ENCODE data around the gene RASSF7. TPM values are rescaled to one million over a fixed set of nuclear protein-coding genes. Genes with fewer than 3 reads are reported as not detected.
A peak's percentile ranks its signal among the peaks of the same experiment; 100 is the strongest.

The RASSF7 gene
- total RNA-seq (2013; cell fraction: nucleolus; rRNA removed), result 12.2 and 18.6 TPM in 2 replicates
- total RNA-seq (2014; rRNA removed) (17.8 and 19.0 TPM in 2 replicates), total RNA-seq (2014; rRNA removed; fragmentation: Illumina TruSeq; extraction: Trizol) (2.8 and 3.0 TPM in 2 replicates), total RNA-seq (2021) (15.1 and 16.8 TPM in 2 replicates), polyA plus RNA-seq (2011; rRNA removed) (3.4 and 9.6 TPM in 2 replicates), polyA plus RNA-seq (2014; fragmentation: Illumina TruSeq; extraction: Trizol) (0.16 and 1.1 TPM in 2 replicates), polyA plus RNA-seq (2014; fragmentation: Nextera tagmentation; extraction: Ambion mirVana) (1 to 10 TPM in 1 of 2 experiments, under 1 TPM in 1; 0.39 to 1.0 TPM), polyA plus RNA-seq (2014; rRNA removed) (21.0 and 26.4 TPM in 2 replicates), polyA plus RNA-seq (2016; fragmentation: Nextera tagmentation; extraction: Ambion mirVana) (10 to 100 TPM; 22.2 to 29.7 TPM), polyA minus RNA-seq (2011; rRNA and poly(A)+ RNA removed) (2.3 and 7.4 TPM in 2 replicates), Bru-seq, nascent RNA (percentile 42 among the genes with signal in this experiment), BruChase-seq, experiment 1, labeled RNA remaining after a 6-hour chase (percentile 44 among the genes with signal in this experiment), BruChase-seq, experiment 2, labeled RNA remaining after a 2-hour chase (percentile 45 among the genes with signal in this experiment)
- 2.7 TPM for polyA plus RNA-seq (2011; ENCODE audit: low read depth)
- 17.5 and 28.1 TPM in 2 replicates for polyA plus RNA-seq (2011; cell fraction: cytosol; rRNA removed)
- 69.5 and 70.3 TPM in 2 replicates for polyA plus RNA-seq (2011; cell fraction: nucleus; rRNA removed)
- polyA plus RNA-seq (2012), result 12.6 and 15.4 TPM in 2 replicates
- 3.2 and 8.7 TPM in 2 replicates for polyA minus RNA-seq (2011; cell fraction: cytosol; rRNA and poly(A)+ RNA removed)
- polyA minus RNA-seq (2011; cell fraction: nucleus; rRNA and poly(A)+ RNA removed), result 8.1 and 14.3 TPM in 2 replicates
- long read RNA-seq, experiment 1, transcript RASSF7-201 (4 exons, 1,731 nt), result major isoform, 11 of 24 reads
- long read RNA-seq, experiment 1, partial matches to known transcripts, result 3 of 24 reads
- long read RNA-seq, experiment 1, other reads (novel, unspliced or antisense), result 10 of 24 reads
- long read RNA-seq, experiment 2, partial matches to known transcripts, result 0 of 3 reads
- long read RNA-seq, experiment 2, other reads (novel, unspliced or antisense), result 2 of 3 reads

DNA sequence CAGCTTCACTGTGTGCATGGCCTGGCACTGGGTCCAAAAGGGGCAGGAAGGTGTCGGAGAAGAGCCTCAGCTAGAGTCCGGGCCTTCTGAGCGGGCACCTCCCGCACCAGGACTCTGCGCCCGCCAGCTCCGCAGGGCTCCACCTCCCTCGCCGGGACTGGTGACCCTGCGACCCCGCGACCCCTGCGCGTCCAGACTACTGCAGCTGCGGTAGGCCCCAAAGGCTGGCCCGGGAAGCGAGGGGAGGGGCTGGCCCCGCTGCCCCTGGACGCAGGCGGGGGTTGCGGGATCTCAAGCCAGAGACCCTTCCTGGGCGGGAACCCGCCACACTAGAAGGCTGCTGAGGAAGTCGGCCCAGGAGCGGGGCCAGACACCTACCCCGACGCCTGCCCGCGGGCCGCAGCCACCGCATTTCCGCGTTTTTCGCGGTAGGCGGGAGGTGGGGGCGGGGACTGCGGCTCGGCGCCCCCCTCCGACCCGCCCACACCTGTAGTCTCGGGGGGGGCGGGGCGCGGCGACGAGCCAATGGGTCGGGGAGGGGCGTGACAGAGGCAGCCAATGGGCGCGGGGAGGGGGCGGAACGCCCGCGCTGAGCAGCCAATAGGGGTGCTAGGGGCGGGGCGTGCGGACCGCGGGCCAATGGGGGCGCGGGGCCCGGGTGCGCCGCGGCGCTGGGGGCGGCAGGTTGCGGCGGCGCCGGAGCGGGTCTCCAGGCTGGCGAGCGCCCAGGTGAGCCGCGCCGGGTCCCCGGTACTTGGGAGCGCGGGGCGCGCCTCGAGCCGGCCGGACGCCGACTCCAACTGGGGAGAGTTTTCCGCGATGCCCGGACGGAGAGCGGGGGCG lies at the start of gene RASSF7, which contains the start of gene LMNTD2:
Gene RASSF7, plus strand, starts transcription at position 666 of the 843 bp plus-strand sequence. CDS start 799 bp downstream, outside the sequence.
Gene LMNTD2, minus strand, starts transcription at position 434 of the 843 bp plus-strand sequence. Its CDS starts 22 bp downstream, at position 412.
- H3K27ac ChIP-seq (ENCODE audit: control insufficient read depth, insufficient read depth), result peak within 1 kb of the TSS; percentile 55
- SMC1A ChIA-PET (ENCODE audit: uncharacterized antibody, unreplicated experiment), result no interaction called here
- peak; percentile 96 for ATAC-seq
- RAD21 ChIA-PET (ENCODE audit: unreplicated experiment), result no interaction called here
- peaks cover 5% of the 10 kb centered on the region for H3K79me2 ChIP-seq (ENCODE audit: control insufficient read depth, insufficient read depth, low read length)
- H3K4me3 ChIP-seq, result peak within 1 kb of the TSS; percentile 89
- CTCF ChIA-PET, result interaction anchor here (0.8 to 1.9 kb wide), 4 partner anchors 135 to 166 kb away, joined by 3 to 10 read pairs (median 4); partner anchors contain the start of genes DEAF1 and TMEM80
- peaks cover 0 to 5% of the 10 kb centered on the region in 2 experiments; a peak in 2 of 4 replicates for H3K27me3 ChIP-seq (replicated peaks in 1 of 2; ENCODE audit: control insufficient read depth in 2 of 2, insufficient read depth in 2 of 2, low read length in 1 of 2)
- WGBS (ENCODE audit: insufficient coverage, insufficient replicate concordance, low lambda C conversion rate, missing lambda C conversion rate), result 3% methylated on average over 49 of the region's 95 CpGs
- TSS peak; percentile 73 for BruUV-seq (replicated peaks)
- no peak for FAIRE-seq
- POLR2A ChIA-PET, result interaction anchor here (0.8 to 1.6 kb wide), 5 partner anchors 8 to 166 kb away, joined by 3 to 7 read pairs (median 4); partner anchors contain the start of gene TMEM80
- DNase-seq (ENCODE audit: low read depth, low spot score), result peak; percentile 60
- in situ Hi-C loops (cut with MboI) (no loop called here), intact Hi-C loops (cut with micrococcal nuclease; ENCODE audit: unreplicated experiment) (no loop called here)
- H3K9ac ChIP-seq (ENCODE audit: control insufficient read depth, insufficient read depth, low read length), result peak within 1 kb of the TSS; percentile 69
- peaks cover 5% of the 10 kb centered on the region for H3K4me1 ChIP-seq (ENCODE audit: control insufficient read depth, insufficient read depth, low read length)
- H3K4me2 ChIP-seq (ENCODE audit: control insufficient read depth, insufficient read depth), result peak within 1 kb of the TSS; percentile 96
- no peaks in the 10 kb centered on the region for H4K20me1 ChIP-seq (ENCODE audit: control insufficient read depth, insufficient read depth)
- no peaks in the 10 kb centered on the region; a peak in 1 of 4 replicates for H3K36me3 ChIP-seq (ENCODE audit: control insufficient read depth in 2 of 2, insufficient read depth in 2 of 2, low read length in 1 of 2)
- peak within 1 kb of the TSS; percentile 90 for H2AFZ ChIP-seq (ENCODE audit: control insufficient read depth, low read depth, low read length)
- no peaks in the 10 kb centered on the region for H3K9me3 ChIP-seq (replicated peaks; ENCODE audit: control insufficient read depth, insufficient read depth, low read length)
- TF ChIP-seq EZH2 (IDR thresholded peaks at IDR 0.05; ENCODE audit: borderline replicate concordance, control insufficient read depth, low read depth, low read length), result no peak
- no peak for TF ChIP-seq ZBED1 (IDR thresholded peaks at IDR 0.05; ENCODE audit: borderline replicate concordance)
- TF ChIP-seq BCL11A (IDR thresholded peaks at IDR 0.05; ENCODE audit: low read depth, low read length), result no peak
- TF ChIP-seq NFXL1 (IDR thresholded peaks at IDR 0.05; ENCODE audit: borderline replicate concordance), result no peak
- no peak for TF ChIP-seq ZZZ3 (IDR thresholded peaks at IDR 0.05; ENCODE audit: control insufficient read depth, insufficient read length, low read depth)
- TF ChIP-seq KLF5 (IDR thresholded peaks at IDR 0.05; ENCODE audit: partially characterized antibody), result no peak
- TF ChIP-seq, protein P1, sequence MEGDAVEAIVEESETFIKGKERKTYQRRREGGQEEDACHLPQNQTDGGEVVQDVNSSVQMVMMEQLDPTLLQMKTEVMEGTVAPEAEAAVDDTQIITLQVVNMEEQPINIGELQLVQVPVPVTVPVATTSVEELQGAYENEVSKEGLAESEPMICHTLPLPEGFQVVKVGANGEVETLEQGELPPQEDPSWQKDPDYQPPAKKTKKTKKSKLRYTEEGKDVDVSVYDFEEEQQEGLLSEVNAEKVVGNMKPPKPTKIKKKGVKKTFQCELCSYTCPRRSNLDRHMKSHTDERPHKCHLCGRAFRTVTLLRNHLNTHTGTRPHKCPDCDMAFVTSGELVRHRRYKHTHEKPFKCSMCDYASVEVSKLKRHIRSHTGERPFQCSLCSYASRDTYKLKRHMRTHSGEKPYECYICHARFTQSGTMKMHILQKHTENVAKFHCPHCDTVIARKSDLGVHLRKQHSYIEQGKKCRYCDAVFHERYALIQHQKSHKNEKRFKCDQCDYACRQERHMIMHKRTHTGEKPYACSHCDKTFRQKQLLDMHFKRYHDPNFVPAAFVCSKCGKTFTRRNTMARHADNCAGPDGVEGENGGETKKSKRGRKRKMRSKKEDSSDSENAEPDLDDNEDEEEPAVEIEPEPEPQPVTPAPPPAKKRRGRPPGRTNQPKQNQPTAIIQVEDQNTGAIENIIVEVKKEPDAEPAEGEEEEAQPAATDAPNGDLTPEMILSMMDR (IDR thresholded peaks at IDR 0.05 in 2 of 3, conservative IDR thresholded peaks at IDR 0.05 in 1 of 3; ENCODE audit: control insufficient read depth in 2 of 3, extremely low read depth in 1 of 3, insufficient read depth in 1 of 3, low read depth in 3 of 3, low read length in 3 of 3), result no peak
- TF ChIP-seq CBX5 (IDR thresholded peaks at IDR 0.05; ENCODE audit: low read depth), result no peak
- TF ChIP-seq RELA (IDR thresholded peaks at IDR 0.05; ENCODE audit: borderline replicate concordance, partially characterized antibody), result no peak
- TF ChIP-seq, protein P2, sequence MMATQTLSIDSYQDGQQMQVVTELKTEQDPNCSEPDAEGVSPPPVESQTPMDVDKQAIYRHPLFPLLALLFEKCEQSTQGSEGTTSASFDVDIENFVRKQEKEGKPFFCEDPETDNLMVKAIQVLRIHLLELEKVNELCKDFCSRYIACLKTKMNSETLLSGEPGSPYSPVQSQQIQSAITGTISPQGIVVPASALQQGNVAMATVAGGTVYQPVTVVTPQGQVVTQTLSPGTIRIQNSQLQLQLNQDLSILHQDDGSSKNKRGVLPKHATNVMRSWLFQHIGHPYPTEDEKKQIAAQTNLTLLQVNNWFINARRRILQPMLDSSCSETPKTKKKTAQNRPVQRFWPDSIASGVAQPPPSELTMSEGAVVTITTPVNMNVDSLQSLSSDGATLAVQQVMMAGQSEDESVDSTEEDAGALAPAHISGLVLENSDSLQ (IDR thresholded peaks at IDR 0.05), result no peak
- TF ChIP-seq SMAD5 (IDR thresholded peaks at IDR 0.05; ENCODE audit: low read depth), result no peak
- no peak for TF ChIP-seq BCL3 (IDR thresholded peaks at IDR 0.05; ENCODE audit: borderline replicate concordance, insufficient read depth, low read depth, low read length, poor library complexity, severe bottlenecking)
- TF ChIP-seq NRF1 (conservative IDR thresholded peaks at IDR 0.05; ENCODE audit: low read depth, low read length), result no peak

All from GM12878 (cell line).